Body of pancreas (tissue), 4 donors: ENCODE data around the gene RGS16. TPM values are rescaled to one million over a fixed set of nuclear protein-coding genes. Genes with fewer than 3 reads are reported as not detected.

Experiments used
- ATAC-seq: fragments of 150-250 bp; one replicate; pipeline ENCODE4 v1.9.1; 2016
- DNase-seq, 4 donors: peaks; one replicate each; pipeline ENCODE4 v3.0.0-alpha.2; 2019
- H3K27ac ChIP-seq, 4 donors: fragments of 200-600 bp; sonication (generic); 1 replicate in 3 of 4; 2 replicates in 1 of 4; pipeline versions ENCODE4 v1.5.1 to v1.6.1; 2016 to 2019; ENCODE audit warnings: mild to moderate bottlenecking in 1 of 4, mixed read lengths in 1 of 4, moderate library complexity in 1 of 4
- H3K27me3 ChIP-seq, 2 donors: fragments of 200-600 bp; sonication (generic); one replicate each; pipeline ENCODE4 v1.6.0; 2016; ENCODE audit warnings: mild to moderate bottlenecking in 1 of 2
- H3K36me3 ChIP-seq, 2 donors: fragments of 200-600 bp; sonication (generic); replicated peaks in 1 of 2; 2 replicates each; pipeline ENCODE4 v1.5.1; 2016; ENCODE audit warnings: low read depth in 2 of 2; ENCODE audit not compliant: insufficient read depth in 1 of 2
- H3K4me1 ChIP-seq: fragments of 200-600 bp; sonication (generic); one replicate; pipeline ENCODE4 v1.6.0; 2016
- H3K4me3 ChIP-seq, 2 donors: fragments of 200-600 bp; sonication (generic); 1 replicate in 1 of 2; 2 replicates in 1 of 2; pipeline ENCODE4 v1.5.1; 2016 to 2019
- H3K9me3 ChIP-seq, 3 donors: fragments of 200-600 bp; sonication (generic); 1 replicate in 2 of 3; 2 replicates in 1 of 3; pipeline ENCODE4 v1.5.1; 2016
- POLR2A ChIP-seq, 3 donors: fragments of 450-650 bp; IDR thresholded peaks; one replicate each; pipeline ENCODE4 v1.6.1; 2016; ENCODE audit warnings: antibody characterized with exemption in 3 of 3, mild to moderate bottlenecking in 2 of 3
- WGBS, 2 donors: methylation state at CpG; one replicate each; pipeline ENCODE4 v1.1.5; 2017; 5-methylcytosine and 5-hydroxymethylcytosine counted together
- intact Hi-C: fragments of 100-400 bp; cut with DNase I; formaldehyde crosslinking; loops from one replicate; pipeline ENCODE4 v1.15.1; 2023
- total RNA-seq, 2 donors: library from RNA; depleted of rRNA; stranded (reverse); fragments of >200 nt; gene quantifications; one replicate each; pipeline ENCODE4 v1.1.0, GENCODE V29; 2016
- TF ChIP-seq, protein P1 (sequence below), 7 experiments: fragments of 450-650 bp in 4 of 7; fragments of 200-600 bp in 3 of 7; sonication (generic) in 3 of 7; IDR thresholded peaks; one replicate each; pipeline ENCODE4 v1.5.1; 2016 to 2019; ENCODE audit warnings: antibody characterized with exemption in 7 of 7

RGS16 gene
- total RNA-seq, 2 donors from 2014 or later, result 2.6 to 3.9 TPM

- H3K9me3 ChIP-seq, result no peaks in the 10 kb centered on the region
- no peak for ATAC-seq
- TF ChIP-seq POLR2A (IDR thresholded peaks at IDR 0.05), result no peak
- H3K27ac ChIP-seq, result no peak overlapping the region
- peaks cover 8% of the 10 kb centered on the region for H3K4me1 ChIP-seq
- no peak overlapping the region for H3K4me3 ChIP-seq
- no peaks in the 10 kb centered on the region for H3K36me3 ChIP-seq
- WGBS, 2 donors, result 72 to 79% methylated on average over 9 of the region's 9 CpGs
- intact Hi-C loops, result no loop called here
- H3K27me3 ChIP-seq, result no peaks in the 10 kb centered on the region
- no peak for DNase-seq
Observed at GRCh38 chr1:182608845-182609610, 4.8 kb upstream of the RGS16 start.

- 62 to 88% methylated on average over 2 of the region's 2 CpGs for WGBS, 2 donors
- no peak overlapping the region for H3K27ac ChIP-seq
- no peaks in the 10 kb centered on the region for H3K27me3 ChIP-seq
- no peak for DNase-seq
- no peak overlapping the region for H3K4me3 ChIP-seq
- no peak for ATAC-seq
- no peaks in the 10 kb centered on the region for H3K9me3 ChIP-seq
- peaks cover 16% of the 10 kb centered on the region for H3K4me1 ChIP-seq
- no peak for TF ChIP-seq POLR2A (IDR thresholded peaks at IDR 0.05)
- TF ChIP-seq, protein P1, sequence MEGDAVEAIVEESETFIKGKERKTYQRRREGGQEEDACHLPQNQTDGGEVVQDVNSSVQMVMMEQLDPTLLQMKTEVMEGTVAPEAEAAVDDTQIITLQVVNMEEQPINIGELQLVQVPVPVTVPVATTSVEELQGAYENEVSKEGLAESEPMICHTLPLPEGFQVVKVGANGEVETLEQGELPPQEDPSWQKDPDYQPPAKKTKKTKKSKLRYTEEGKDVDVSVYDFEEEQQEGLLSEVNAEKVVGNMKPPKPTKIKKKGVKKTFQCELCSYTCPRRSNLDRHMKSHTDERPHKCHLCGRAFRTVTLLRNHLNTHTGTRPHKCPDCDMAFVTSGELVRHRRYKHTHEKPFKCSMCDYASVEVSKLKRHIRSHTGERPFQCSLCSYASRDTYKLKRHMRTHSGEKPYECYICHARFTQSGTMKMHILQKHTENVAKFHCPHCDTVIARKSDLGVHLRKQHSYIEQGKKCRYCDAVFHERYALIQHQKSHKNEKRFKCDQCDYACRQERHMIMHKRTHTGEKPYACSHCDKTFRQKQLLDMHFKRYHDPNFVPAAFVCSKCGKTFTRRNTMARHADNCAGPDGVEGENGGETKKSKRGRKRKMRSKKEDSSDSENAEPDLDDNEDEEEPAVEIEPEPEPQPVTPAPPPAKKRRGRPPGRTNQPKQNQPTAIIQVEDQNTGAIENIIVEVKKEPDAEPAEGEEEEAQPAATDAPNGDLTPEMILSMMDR (IDR thresholded peaks at IDR 0.05), result no peak
- no peaks in the 10 kb centered on the region for H3K36me3 ChIP-seq
- intact Hi-C loops, result no loop called here
Observed at GRCh38 chr1:182608236-182608635, 4.0 kb upstream of the RGS16 start.

- 58 to 84% methylated on average over 1 of the region's 1 CpG for WGBS, 2 donors
- ATAC-seq (no peak), DNase-seq (no peak)
- no peaks in the 10 kb centered on the region for H3K27me3 ChIP-seq
- H3K36me3 ChIP-seq, result no peaks in the 10 kb centered on the region
- H3K4me3 ChIP-seq, result no peak overlapping the region
- no peaks in the 10 kb centered on the region for H3K9me3 ChIP-seq
- H3K27ac ChIP-seq, result no peak overlapping the region
- intact Hi-C loops, result no loop called here
- peaks cover 23% of the 10 kb centered on the region for H3K4me1 ChIP-seq
- TF ChIP-seq, protein P1 (IDR thresholded peaks at IDR 0.05), result no peak
- TF ChIP-seq POLR2A (IDR thresholded peaks at IDR 0.05), result no peak
Observed at GRCh38 chr1:182607566-182607965, 3.4 kb upstream of the RGS16 start.

- peaks cover 37% of the 10 kb centered on the region for H3K4me1 ChIP-seq
- ATAC-seq (peak; percentile 21), DNase-seq (peak in 2 of 4 donors; percentile 42 to 45)
- WGBS, 2 donors, result 3% methylated on average over 12 of the region's 12 CpGs; no CpG with 5 or more reads in 1 of the 2 donors
- no peaks in the 10 kb centered on the region for H3K27me3 ChIP-seq
- H3K9me3 ChIP-seq, result no peaks in the 10 kb centered on the region
- peak overlapping the region; percentile 23 to 51 for H3K4me3 ChIP-seq
- H3K36me3 ChIP-seq, result no peaks in the 10 kb centered on the region
- intact Hi-C loops, result loop anchor here (5.0 kb wide), 1 partner anchor 179 kb away; no protein-coding TSS in a partner anchor
- H3K27ac ChIP-seq, result peak overlapping the region; percentile 23 to 46 (median 32)
- TF ChIP-seq, protein P1 (IDR thresholded peaks at IDR 0.05), result no peak
- no peak for TF ChIP-seq POLR2A (IDR thresholded peaks at IDR 0.05)
Observed at GRCh38 chr1:182603646-182604174, 479 bp downstream of the RGS16 start.

DNA sequence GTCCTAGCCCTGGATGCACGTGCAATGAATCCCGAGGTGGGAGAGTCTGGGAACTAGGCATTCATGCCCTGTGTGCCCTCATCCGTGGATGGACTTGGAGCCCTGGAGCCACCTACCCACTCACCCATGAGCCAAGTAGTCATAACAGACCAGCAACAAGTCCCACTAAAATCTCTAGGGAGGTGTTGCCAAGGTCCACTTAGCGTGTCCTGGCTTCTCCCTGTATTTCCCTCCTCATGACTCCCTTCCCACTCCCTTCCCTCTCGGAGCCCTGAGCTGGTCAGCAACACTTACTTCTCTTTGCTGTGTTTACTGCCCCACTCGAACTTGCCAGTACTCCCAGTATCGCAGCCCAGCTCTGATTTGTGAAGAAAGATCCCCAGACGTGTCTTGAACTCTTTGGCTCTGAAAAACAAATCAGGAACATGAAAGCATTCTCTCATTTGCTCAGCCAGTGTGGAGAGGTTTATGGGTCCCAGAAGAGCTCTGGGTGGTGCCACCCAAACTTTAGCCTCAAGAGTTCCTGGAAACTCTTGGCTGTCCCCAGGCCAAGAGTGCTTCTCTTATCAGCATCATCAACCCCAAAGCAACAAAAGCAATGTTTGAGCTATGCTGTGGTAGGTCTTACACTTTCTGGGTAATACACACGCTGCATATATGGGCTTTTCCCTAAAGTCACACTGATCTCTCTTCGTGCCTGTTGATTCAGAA, 1.1 kb downstream of the RGS16 start:
- Histone ChIP-seq H3K36me3 (no peaks in the 10 kb centered on the region), H3K4me1 (peaks cover 37% of the 10 kb centered on the region), H3K27ac (no peak overlapping the region), H3K27me3 (no peaks in the 10 kb centered on the region), H3K4me3 (no peak overlapping the region), H3K9me3 (no peaks in the 10 kb centered on the region)
- intact Hi-C loops, result loop anchor here (5.0 kb wide), 1 partner anchor 179 kb away; no protein-coding TSS in a partner anchor
- DNase-seq (no peak), ATAC-seq (no peak)
- WGBS, 2 donors, result 34 to 40% methylated on average over 10 of the region's 10 CpGs
- no peak for TF ChIP-seq POLR2A (IDR thresholded peaks at IDR 0.05)
- TF ChIP-seq, protein P1 (IDR thresholded peaks at IDR 0.05), result no peak
